HL-60 (cell line): ENCODE data around the gene ELL2.

Experiments used
- DNase-seq, 2 experiments: peaks; one replicate each; pipeline ENCODE4 v3.0.0-alpha.2; 2010 to 2020; ENCODE audit warnings: low read depth in 1 of 2, low spot score in 1 of 2
- H3K27ac ChIP-seq: fragments of 250-450 bp; sonication (Bioruptor Pico); replicated peaks from 2 replicates; pipeline ENCODE4 v1.5.1; 2020; ENCODE audit warnings: mild to moderate bottlenecking, moderate library complexity
- H3K27me3 ChIP-seq: fragments of 250-450 bp; sonication (Bioruptor Pico); 2 replicates; pipeline ENCODE4 v1.5.1; 2021; ENCODE audit warnings: mild to moderate bottlenecking, moderate library complexity; ENCODE audit not compliant: insufficient read depth, poor library complexity, severe bottlenecking
- H3K4me3 ChIP-seq: replicated peaks from 2 replicates; pipeline ENCODE4 v1.5.1; 2011; ENCODE audit warnings: mild to moderate bottlenecking, control low read depth, low read length; ENCODE audit not compliant: insufficient read depth
- CTCF ChIP-seq: IDR thresholded peaks from one replicate; pipeline ENCODE4 v1.5.1; 2011; ENCODE audit warnings: low read length, control low read depth, inconsistent platforms; ENCODE audit not compliant: insufficient read depth
- GABPA ChIP-seq: IDR thresholded peaks from 2 replicates; pipeline ENCODE4 v1.6.1; 2012; ENCODE audit warnings: low read depth
- POLR2AphosphoS5 ChIP-seq: IDR thresholded peaks from 2 replicates; pipeline ENCODE4 v1.6.1; 2012; ENCODE audit warnings: low read depth
- SPI1 ChIP-seq: IDR thresholded peaks from 2 replicates; pipeline ENCODE4 v1.6.1; 2012; ENCODE audit warnings: low read depth, mild to moderate bottlenecking, borderline replicate concordance
- TF ChIP-seq, protein P1 (sequence below): IDR thresholded peaks from 2 replicates; pipeline ENCODE4 v1.6.1; 2012; ENCODE audit warnings: low read depth; ENCODE audit not compliant: insufficient replicate concordance

The ELL2 gene

GRCh38 chr5:95924720-95925377, 36.8 kb downstream of the ELL2 start:
- Histone ChIP-seq H3K27me3 (no peaks in the 10 kb centered on the region), H3K27ac (peak overlapping the region; percentile 77), H3K4me3 (no peak overlapping the region)
- TF ChIP-seq, protein P1, sequence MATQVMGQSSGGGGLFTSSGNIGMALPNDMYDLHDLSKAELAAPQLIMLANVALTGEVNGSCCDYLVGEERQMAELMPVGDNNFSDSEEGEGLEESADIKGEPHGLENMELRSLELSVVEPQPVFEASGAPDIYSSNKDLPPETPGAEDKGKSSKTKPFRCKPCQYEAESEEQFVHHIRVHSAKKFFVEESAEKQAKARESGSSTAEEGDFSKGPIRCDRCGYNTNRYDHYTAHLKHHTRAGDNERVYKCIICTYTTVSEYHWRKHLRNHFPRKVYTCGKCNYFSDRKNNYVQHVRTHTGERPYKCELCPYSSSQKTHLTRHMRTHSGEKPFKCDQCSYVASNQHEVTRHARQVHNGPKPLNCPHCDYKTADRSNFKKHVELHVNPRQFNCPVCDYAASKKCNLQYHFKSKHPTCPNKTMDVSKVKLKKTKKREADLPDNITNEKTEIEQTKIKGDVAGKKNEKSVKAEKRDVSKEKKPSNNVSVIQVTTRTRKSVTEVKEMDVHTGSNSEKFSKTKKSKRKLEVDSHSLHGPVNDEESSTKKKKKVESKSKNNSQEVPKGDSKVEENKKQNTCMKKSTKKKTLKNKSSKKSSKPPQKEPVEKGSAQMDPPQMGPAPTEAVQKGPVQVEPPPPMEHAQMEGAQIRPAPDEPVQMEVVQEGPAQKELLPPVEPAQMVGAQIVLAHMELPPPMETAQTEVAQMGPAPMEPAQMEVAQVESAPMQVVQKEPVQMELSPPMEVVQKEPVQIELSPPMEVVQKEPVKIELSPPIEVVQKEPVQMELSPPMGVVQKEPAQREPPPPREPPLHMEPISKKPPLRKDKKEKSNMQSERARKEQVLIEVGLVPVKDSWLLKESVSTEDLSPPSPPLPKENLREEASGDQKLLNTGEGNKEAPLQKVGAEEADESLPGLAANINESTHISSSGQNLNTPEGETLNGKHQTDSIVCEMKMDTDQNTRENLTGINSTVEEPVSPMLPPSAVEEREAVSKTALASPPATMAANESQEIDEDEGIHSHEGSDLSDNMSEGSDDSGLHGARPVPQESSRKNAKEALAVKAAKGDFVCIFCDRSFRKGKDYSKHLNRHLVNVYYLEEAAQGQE = no peak
- TF ChIP-seq SPI1 (no peak), POLR2AphosphoS5 (no peak), CTCF (no peak), GABPA (no peak)
- DNase-seq = peak; percentile 75 to 77

GRCh38 chr5:95923918-95924544, 37.6 kb downstream of the ELL2 start:
- Histone ChIP-seq H3K4me3 (no peak overlapping the region), H3K27ac (peak overlapping the region; percentile 77), H3K27me3 (no peaks in the 10 kb centered on the region)
- DNase-seq = peak in 1 of 2 experiments; percentile 39
- peak; percentile 66; the same call in 1 of the 2 replicates for TF ChIP-seq SPI1
- no peak for TF ChIP-seq CTCF

GRCh38 chr5:95922798-95923197, 38.9 kb downstream of the ELL2 start:
- no peak for TF ChIP-seq SPI1
- TF ChIP-seq CTCF = no peak
- TF ChIP-seq, protein P1 = no peak
- no peak for TF ChIP-seq GABPA
- no peak for TF ChIP-seq POLR2AphosphoS5
- H3K27me3 ChIP-seq = no peaks in the 10 kb centered on the region
- no peak for DNase-seq
- H3K27ac ChIP-seq = no peak overlapping the region
- H3K4me3 ChIP-seq = no peak overlapping the region

DNA sequence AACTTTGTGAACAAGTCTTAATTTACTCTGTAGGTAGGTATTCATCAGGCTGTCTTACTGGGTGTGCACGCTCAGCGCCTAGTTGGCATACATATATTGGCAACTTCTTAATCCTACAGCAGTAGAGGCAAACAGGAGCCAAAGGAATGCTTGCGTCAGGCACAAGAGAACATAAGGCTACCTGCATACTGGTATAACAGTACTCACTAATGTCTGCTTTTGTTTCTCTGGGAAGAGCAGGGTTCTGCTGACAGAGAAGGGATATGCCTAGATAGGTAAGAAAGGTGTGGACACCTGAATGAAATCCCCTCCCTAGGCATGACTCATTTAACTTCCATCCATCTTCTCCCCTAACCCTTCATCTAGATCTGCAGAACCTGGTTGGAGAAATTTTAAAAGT, 40.1 kb downstream of the ELL2 start:
- H3K27me3 ChIP-seq = no peaks in the 10 kb centered on the region
- H3K4me3 ChIP-seq = no peak overlapping the region
- no peak for TF ChIP-seq CTCF
- no peak for DNase-seq
- no peak overlapping the region for H3K27ac ChIP-seq
